Hepatocyte (in vitro differentiated cells): Measurements from ENCODE around the gene PHAF1.

Experiments
- EZH2phosphoT487 ChIP-seq: fragments of 200-600 bp; sonication (generic); IDR thresholded peaks from one replicate; pipeline ENCODE4 v1.6.1; 2018; ENCODE audit warnings: antibody characterized with exemption, mild to moderate bottlenecking, low read depth, moderate library complexity; ENCODE audit not compliant: unreplicated experiment, severe bottlenecking
- TF ChIP-seq, protein P1 (sequence below): fragments of 200-600 bp; sonication (generic); IDR thresholded peaks from 2 replicates; pipeline ENCODE4 v1.5.1; 2016; ENCODE audit warnings: antibody characterized with exemption, mild to moderate bottlenecking; ENCODE audit not compliant: poor library complexity

DNA sequence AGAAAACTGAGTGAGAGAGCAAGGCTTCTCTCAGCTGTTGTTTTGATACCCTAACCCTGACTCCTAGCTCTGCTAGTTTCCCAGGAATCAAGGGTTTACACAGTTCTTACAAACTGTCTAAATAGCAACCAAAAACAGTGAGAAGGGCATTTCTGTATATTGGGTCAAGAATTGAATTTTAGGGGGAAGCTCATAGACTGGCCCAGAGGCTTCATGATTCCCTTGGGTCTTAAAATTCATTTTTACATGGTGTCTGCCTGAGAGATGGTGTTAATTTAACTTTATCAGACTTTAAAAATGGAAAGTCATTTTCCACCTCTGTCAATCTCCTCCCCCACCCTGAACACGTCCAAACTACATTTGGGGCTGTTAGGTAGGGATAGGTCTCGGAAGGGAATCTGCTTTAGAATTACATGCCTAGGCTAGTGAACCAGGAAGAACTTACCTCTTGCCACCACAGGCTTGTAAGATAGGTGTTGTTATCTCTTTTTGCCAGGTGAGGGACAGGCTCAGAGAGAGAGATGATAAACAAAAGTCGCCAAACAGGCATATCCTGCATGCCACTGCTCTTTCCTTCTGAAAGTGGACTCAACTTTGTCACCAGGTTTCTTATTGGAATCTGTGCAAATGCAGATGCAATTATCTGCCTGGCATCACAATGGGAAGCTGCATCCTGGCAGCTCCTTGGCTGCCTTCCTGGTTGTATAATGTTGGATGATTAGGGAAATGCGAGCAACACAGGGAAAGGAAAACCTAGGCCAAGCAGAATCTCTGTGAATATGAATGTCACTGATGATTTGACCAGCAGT is 3.1 kb downstream of the PHAF1 start:
- TF ChIP-seq, protein P1, sequence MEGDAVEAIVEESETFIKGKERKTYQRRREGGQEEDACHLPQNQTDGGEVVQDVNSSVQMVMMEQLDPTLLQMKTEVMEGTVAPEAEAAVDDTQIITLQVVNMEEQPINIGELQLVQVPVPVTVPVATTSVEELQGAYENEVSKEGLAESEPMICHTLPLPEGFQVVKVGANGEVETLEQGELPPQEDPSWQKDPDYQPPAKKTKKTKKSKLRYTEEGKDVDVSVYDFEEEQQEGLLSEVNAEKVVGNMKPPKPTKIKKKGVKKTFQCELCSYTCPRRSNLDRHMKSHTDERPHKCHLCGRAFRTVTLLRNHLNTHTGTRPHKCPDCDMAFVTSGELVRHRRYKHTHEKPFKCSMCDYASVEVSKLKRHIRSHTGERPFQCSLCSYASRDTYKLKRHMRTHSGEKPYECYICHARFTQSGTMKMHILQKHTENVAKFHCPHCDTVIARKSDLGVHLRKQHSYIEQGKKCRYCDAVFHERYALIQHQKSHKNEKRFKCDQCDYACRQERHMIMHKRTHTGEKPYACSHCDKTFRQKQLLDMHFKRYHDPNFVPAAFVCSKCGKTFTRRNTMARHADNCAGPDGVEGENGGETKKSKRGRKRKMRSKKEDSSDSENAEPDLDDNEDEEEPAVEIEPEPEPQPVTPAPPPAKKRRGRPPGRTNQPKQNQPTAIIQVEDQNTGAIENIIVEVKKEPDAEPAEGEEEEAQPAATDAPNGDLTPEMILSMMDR: no peak
- no peak for TF ChIP-seq EZH2phosphoT487
